GM21723 (cell line): ENCODE results near the gene MOB2.

ENCODE experiments used
- ATAC-seq: cut with Tn5 transposase; IDR thresholded peaks from one replicate; pipeline ENCODE4 v1.9.1; 2021; ENCODE audit warnings: mild to moderate bottlenecking, moderate library complexity; ENCODE audit not compliant: unreplicated experiment

MOB2 gene

GRCh38 chr11:1473011-1473628 is 13.5 kb downstream of the MOB2 start:
- no peak for ATAC-seq

- no peak for ATAC-seq
Measured at GRCh38 chr11:1472180-1473005, 14.2 kb downstream of the MOB2 start.

- ATAC-seq, result no peak
Measured at GRCh38 chr11:1471736-1472135, 14.8 kb downstream of the MOB2 start.

GRCh38 chr11:1470681-1471611 is 15.6 kb downstream of the MOB2 start:
- ATAC-seq, result no peak

GRCh38 chr11:1469911-1470680 is 16.5 kb downstream of the MOB2 start:
- no peak for ATAC-seq

GRCh38 chr11:1469287-1469910 is 17.2 kb downstream of the MOB2 start:
- ATAC-seq, result no peak

GRCh38 chr11:1468473-1469066 is 18.0 kb downstream of the MOB2 start:
- ATAC-seq, result no peak

GRCh38 chr11:1468002-1468401 is 18.6 kb downstream of the MOB2 start:
- no peak for ATAC-seq

- no peak for ATAC-seq
Measured at GRCh38 chr11:1467270-1467669, 19.3 kb downstream of the MOB2 start.

GRCh38 chr11:1466784-1467183 is 19.8 kb downstream of the MOB2 start:
- ATAC-seq, result no peak

GRCh38 chr11:1463056-1463455 is 23.5 kb downstream of the MOB2 start:
- no peak for ATAC-seq

- no peak for ATAC-seq
Measured at GRCh38 chr11:1462698-1462975, 23.9 kb downstream of the MOB2 start.

- no peak for ATAC-seq
Measured at GRCh38 chr11:1461826-1462697, 24.5 kb downstream of the MOB2 start.

- ATAC-seq, result no peak
Measured at GRCh38 chr11:1460986-1461825, 25.4 kb downstream of the MOB2 start.

GRCh38 chr11:1460396-1460985 is 26.1 kb downstream of the MOB2 start:
- ATAC-seq, result no peak

GRCh38 chr11:1459764-1460395 is 26.7 kb downstream of the MOB2 start:
- ATAC-seq, result no peak

GRCh38 chr11:1459219-1459575 is 27.4 kb downstream of the MOB2 start:
- ATAC-seq, result no peak
